22Rv1 (cell line): ENCODE data around the gene APOC1.
"Not testable (repeated sequence)": the region's sequence is repeated elsewhere in the genome, so short reads cannot be mapped to it uniquely, and the experiment has no call there.

ENCODE experiments used
- H3K27ac ChIP-seq: fragments of 450-650 bp; 2 replicates; pipeline ENCODE4 v1.5.1; 2017
- ZFX ChIP-seq: fragments of 450-650 bp; IDR thresholded peaks from 2 replicates; pipeline ENCODE4 v1.6.1; 2017; ENCODE audit warnings: antibody characterized with exemption, borderline replicate concordance
- TF ChIP-seq, protein P1 (sequence below): fragments of 450-650 bp; IDR thresholded peaks from 2 replicates; pipeline ENCODE4 v1.5.1; 2017; ENCODE audit warnings: mild to moderate bottlenecking

APOC1 gene

GRCh38 chr19:44908074-44908835 lies 6.2 kb upstream of the APOC1 start:
- TF ChIP-seq, protein P1, sequence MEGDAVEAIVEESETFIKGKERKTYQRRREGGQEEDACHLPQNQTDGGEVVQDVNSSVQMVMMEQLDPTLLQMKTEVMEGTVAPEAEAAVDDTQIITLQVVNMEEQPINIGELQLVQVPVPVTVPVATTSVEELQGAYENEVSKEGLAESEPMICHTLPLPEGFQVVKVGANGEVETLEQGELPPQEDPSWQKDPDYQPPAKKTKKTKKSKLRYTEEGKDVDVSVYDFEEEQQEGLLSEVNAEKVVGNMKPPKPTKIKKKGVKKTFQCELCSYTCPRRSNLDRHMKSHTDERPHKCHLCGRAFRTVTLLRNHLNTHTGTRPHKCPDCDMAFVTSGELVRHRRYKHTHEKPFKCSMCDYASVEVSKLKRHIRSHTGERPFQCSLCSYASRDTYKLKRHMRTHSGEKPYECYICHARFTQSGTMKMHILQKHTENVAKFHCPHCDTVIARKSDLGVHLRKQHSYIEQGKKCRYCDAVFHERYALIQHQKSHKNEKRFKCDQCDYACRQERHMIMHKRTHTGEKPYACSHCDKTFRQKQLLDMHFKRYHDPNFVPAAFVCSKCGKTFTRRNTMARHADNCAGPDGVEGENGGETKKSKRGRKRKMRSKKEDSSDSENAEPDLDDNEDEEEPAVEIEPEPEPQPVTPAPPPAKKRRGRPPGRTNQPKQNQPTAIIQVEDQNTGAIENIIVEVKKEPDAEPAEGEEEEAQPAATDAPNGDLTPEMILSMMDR = no peak
- no peak for TF ChIP-seq ZFX
- H3K27ac ChIP-seq = no peak overlapping the region

DNA sequence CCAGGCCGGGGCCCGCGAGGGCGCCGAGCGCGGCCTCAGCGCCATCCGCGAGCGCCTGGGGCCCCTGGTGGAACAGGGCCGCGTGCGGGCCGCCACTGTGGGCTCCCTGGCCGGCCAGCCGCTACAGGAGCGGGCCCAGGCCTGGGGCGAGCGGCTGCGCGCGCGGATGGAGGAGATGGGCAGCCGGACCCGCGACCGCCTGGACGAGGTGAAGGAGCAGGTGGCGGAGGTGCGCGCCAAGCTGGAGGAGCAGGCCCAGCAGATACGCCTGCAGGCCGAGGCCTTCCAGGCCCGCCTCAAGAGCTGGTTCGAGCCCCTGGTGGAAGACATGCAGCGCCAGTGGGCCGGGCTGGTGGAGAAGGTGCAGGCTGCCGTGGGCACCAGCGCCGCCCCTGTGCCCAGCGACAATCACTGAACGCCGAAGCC lies 5.6 kb upstream of the APOC1 start:
- no peak overlapping the region for H3K27ac ChIP-seq

GRCh38 chr19:44909775-44910174 lies 4.6 kb upstream of the APOC1 start:
- TF ChIP-seq ZFX = no peak
- TF ChIP-seq, protein P1 = no peak
- no peak overlapping the region for H3K27ac ChIP-seq

More for the DNA sequence above, 5.6 kb upstream of the APOC1 start:
- TF ChIP-seq ZFX = no peak
- TF ChIP-seq, protein P1 = no peak

- not testable (repeated sequence) for H3K27ac ChIP-seq
These were observed 2.5 kb upstream of the APOC1 start for GRCh38 chr19:44911896-44912295.

- no peak overlapping the region for H3K27ac ChIP-seq
- TF ChIP-seq ZFX = no peak
- TF ChIP-seq, protein P1 = no peak
These were observed 1.6 kb upstream of the APOC1 start for GRCh38 chr19:44912854-44913253.

GRCh38 chr19:44913512-44914432 lies 636 bp upstream of the APOC1 start:
- H3K27ac ChIP-seq = peak overlapping the region; percentile 67; the same call in 1 of the 2 replicates

- TF ChIP-seq ZFX = no peak
- TF ChIP-seq, protein P1 = no peak
- no peak overlapping the region for H3K27ac ChIP-seq
These were observed 9.9 kb downstream of the APOC1 start for GRCh38 chr19:44924243-44924725.
